ENCODE measurements around the gene RNF20. TPM values are rescaled to one million over a fixed set of nuclear protein-coding genes. Genes with fewer than 3 reads are reported as not detected.

RNF20 gene
- total and polyA plus RNA-seq, 2 of the 13 experiments (the other 11 are each of a cell fraction or from before 2014, with no cell fraction given), result 12.7 to 37.6 TPM

- TF ChIP-seq CHD4 (IDR thresholded peaks at IDR 0.05; ENCODE audit: borderline replicate concordance, low read length) (no peak), GPBP1L1 (CRISPR knock-in tag; IDR thresholded peaks at IDR 0.05) (no peak), NR2F1 (CRISPR knock-in tag; IDR thresholded peaks at IDR 0.05) (peak; percentile 56 to 86), ZNF605 (CRISPR knock-in tag; IDR thresholded peaks at IDR 0.05) (peak; percentile 75), TBX2 (CRISPR knock-in tag; IDR thresholded peaks at IDR 0.05; ENCODE audit: borderline replicate concordance) (no peak), ELF4 (CRISPR knock-in tag; IDR thresholded peaks at IDR 0.05; ENCODE audit: borderline replicate concordance) (no peak), ZNF530 (CRISPR knock-in tag; IDR thresholded peaks at IDR 0.05; ENCODE audit: low read depth) (no peak), PBX3 (CRISPR knock-in tag; IDR thresholded peaks at IDR 0.05; ENCODE audit: borderline replicate concordance) (peak; percentile 58; the same call in 1 of the 2 replicates), HNF4G (IDR thresholded peaks at IDR 0.05; ENCODE audit: borderline replicate concordance, low read depth, low read length) (no peak), HNF4G (CRISPR knock-in tag; IDR thresholded peaks at IDR 0.05; ENCODE audit: borderline replicate concordance, low read depth) (no peak), MYNN (CRISPR knock-in tag; IDR thresholded peaks at IDR 0.05; ENCODE audit: low read depth) (no peak), ZNF569 (CRISPR knock-in tag; IDR thresholded peaks at IDR 0.05; ENCODE audit: borderline replicate concordance) (no peak), ZBTB44 (CRISPR knock-in tag; IDR thresholded peaks at IDR 0.05) (no peak), ZNF629 (CRISPR knock-in tag; conservative IDR thresholded peaks at IDR 0.05) (no peak), ZNF234 (CRISPR knock-in tag; conservative IDR thresholded peaks at IDR 0.05) (no peak), HOXA3 (CRISPR knock-in tag; IDR thresholded peaks at IDR 0.05) (peak; percentile 63; the same call in 1 of the 2 replicates)
- TF ChIP-seq, protein P1, sequence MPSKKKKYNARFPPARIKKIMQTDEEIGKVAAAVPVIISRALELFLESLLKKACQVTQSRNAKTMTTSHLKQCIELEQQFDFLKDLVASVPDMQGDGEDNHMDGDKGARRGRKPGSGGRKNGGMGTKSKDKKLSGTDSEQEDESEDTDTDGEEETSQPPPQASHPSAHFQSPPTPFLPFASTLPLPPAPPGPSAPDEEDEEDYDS (CRISPR knock-in tag; IDR thresholded peaks at IDR 0.05), result peak; percentile 11; the same call in 1 of the 2 replicates
- TF ChIP-seq, protein P2, sequence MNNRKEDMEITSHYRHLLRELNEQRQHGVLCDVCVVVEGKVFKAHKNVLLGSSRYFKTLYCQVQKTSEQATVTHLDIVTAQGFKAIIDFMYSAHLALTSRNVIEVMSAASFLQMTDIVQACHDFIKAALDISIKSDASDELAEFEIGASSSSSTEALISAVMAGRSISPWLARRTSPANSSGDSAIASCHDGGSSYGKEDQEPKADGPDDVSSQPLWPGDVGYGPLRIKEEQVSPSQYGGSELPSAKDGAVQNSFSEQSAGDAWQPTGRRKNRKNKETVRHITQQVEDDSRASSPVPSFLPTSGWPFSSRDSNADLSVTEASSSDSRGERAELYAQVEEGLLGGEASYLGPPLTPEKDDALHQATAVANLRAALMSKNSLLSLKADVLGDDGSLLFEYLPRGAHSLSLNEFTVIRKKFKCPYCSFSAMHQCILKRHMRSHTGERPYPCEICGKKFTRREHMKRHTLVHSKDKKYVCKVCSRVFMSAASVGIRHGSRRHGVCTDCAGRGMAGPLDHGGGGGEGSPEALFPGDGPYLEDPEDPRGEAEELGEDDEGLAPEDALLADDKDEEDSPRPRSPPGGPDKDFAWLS (CRISPR knock-in tag; IDR thresholded peaks at IDR 0.05; ENCODE audit: borderline replicate concordance), result no peak
- TF ChIP-seq, protein P3, sequence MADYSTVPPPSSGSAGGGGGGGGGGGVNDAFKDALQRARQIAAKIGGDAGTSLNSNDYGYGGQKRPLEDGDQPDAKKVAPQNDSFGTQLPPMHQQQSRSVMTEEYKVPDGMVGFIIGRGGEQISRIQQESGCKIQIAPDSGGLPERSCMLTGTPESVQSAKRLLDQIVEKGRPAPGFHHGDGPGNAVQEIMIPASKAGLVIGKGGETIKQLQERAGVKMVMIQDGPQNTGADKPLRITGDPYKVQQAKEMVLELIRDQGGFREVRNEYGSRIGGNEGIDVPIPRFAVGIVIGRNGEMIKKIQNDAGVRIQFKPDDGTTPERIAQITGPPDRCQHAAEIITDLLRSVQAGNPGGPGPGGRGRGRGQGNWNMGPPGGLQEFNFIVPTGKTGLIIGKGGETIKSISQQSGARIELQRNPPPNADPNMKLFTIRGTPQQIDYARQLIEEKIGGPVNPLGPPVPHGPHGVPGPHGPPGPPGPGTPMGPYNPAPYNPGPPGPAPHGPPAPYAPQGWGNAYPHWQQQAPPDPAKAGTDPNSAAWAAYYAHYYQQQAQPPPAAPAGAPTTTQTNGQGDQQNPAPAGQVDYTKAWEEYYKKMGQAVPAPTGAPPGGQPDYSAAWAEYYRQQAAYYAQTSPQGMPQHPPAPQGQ (CRISPR knock-in tag; IDR thresholded peaks at IDR 0.05; ENCODE audit: borderline replicate concordance), result no peak
Observed at GRCh38 chr9:101533334-101534204, at the start of gene RNF20 (continued).

All from HepG2 (cell line).